Left lung (tissue), 10 donors: Measurements from ENCODE around the gene PEAR1. TPM values are rescaled to one million over a fixed set of nuclear protein-coding genes. Genes with fewer than 3 reads are reported as not detected.

Source experiments
- ATAC-seq: fragments of 200-7000 bp; cut with Tn5 transposase; one replicate; pipeline ENCODE4 v1.9.1; 2020; ENCODE audit warnings: moderate library complexity
- DNase-seq, 4 donors: peaks; one replicate each; pipeline ENCODE4 v3.0.0-alpha.2; 2013 to 2020
- H3K27ac ChIP-seq, 2 donors: fragments of 200-600 bp; sonication (generic) in 1 of 2; one replicate each; pipeline versions ENCODE4 v1.5.0 to v1.8.0; 2020 to 2021
- H3K27me3 ChIP-seq, 2 donors: fragments of 200-600 bp; sonication (generic) in 1 of 2; one replicate each; pipeline versions ENCODE4 v1.5.0 to v1.8.0; 2020 to 2021
- H3K36me3 ChIP-seq, 2 donors: fragments of 200-600 bp; sonication (generic) in 1 of 2; one replicate each; pipeline versions ENCODE4 v1.5.0 to v1.8.0; 2020 to 2021
- H3K4me1 ChIP-seq, 2 donors: fragments of 200-600 bp; one replicate each; pipeline ENCODE4 v1.8.0; 2021
- H3K4me3 ChIP-seq, 2 donors: fragments of 200-600 bp; sonication (generic) in 1 of 2; one replicate each; pipeline versions ENCODE4 v1.5.0 to v1.8.0; 2020 to 2021; ENCODE audit warnings: mild to moderate bottlenecking in 1 of 2
- H3K9me3 ChIP-seq, 2 donors: fragments of 200-600 bp; sonication (generic) in 1 of 2; one replicate each; pipeline versions ENCODE4 v1.5.0 to v1.8.0; 2020 to 2021
- intact Hi-C, 2 donors: fragments of 100-400 bp; cut with DNase I; formaldehyde crosslinking; loops; one replicate each; pipeline versions ENCODE4 v1.11.2 to v1.14.2; 2022
- polyA plus RNA-seq, 6 donors: library from polyadenylated mRNA; unstranded; fragments of 120-200 nt; gene quantifications; one replicate each; pipeline ENCODE4 v1.2.1, GENCODE V29; 2013; ENCODE audit not compliant: insufficient read length in 6 of 6
- total RNA-seq, 2 donors: library from RNA; stranded (reverse); fragmentation: NEBNext Ultra II Directional; extraction: Animal tissue kit (Norgen Biotek cat#: 25700); gene quantifications; one replicate each; pipeline ENCODE4 v1.2.1, GENCODE V29; 2021
- TF ChIP-seq, protein P1 (sequence below), 2 donors: fragments of 200-600 bp; sonication (generic) in 1 of 2; IDR thresholded peaks; one replicate each; pipeline versions ENCODE4 v1.5.0 to v1.8.0; 2021; ENCODE audit warnings: antibody characterized with exemption in 2 of 2
- donor health status: DM: no; HTN: yes; CAD: no.
- donor health status: DM: no; HTN: no; CAD: no.

Gene PEAR1
- total and polyA plus RNA-seq, 8 donors = 10.6 to 30.1 (median 28.3) TPM

DNA sequence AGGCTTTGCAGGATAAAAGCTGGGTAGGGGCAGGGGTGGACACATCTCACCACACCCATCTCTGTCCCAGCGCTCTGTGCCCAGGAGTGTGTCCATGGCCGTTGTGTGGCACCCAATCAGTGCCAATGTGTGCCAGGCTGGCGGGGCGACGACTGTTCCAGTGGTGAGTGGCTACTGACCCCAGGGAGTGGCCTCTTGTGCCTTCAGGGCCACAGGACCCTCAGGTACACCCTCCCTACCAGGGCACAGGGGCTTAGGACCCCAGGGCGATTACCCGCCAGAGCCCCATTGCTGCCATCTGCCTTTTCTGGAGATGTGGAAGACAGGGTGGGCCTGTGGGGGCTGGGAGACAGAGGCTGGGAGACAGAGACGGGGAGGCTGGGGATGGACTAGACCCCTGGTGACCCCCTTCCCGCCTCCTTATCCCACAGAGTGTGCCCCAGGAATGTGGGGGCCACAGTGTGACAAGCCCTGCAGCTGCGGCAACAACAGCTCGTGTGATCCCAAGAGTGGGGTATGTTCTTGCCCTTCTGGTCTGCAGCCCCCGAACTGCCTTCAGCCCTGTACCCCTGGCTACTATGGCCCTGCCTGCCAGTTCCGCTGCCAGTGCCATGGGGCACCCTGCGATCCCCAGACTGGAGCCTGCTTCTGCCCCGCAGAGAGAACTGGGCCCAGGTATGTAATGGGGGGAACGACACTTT lies 12.8 kb downstream of the PEAR1 start:
- peak in 1 of 4 donors; percentile 39 for DNase-seq
- Histone ChIP-seq H3K36me3 (no peaks in the 10 kb centered on the region), H3K27ac (no peak overlapping the region), H3K27me3 (peaks cover 0 to 28% of the 10 kb centered on the region in 2 donors), H3K4me1 (peaks cover 4 to 13% of the 10 kb centered on the region in 2 donors), H3K4me3 (no peak overlapping the region), H3K9me3 (no peaks in the 10 kb centered on the region)
- intact Hi-C loops = no loop called here
- TF ChIP-seq, protein P1, sequence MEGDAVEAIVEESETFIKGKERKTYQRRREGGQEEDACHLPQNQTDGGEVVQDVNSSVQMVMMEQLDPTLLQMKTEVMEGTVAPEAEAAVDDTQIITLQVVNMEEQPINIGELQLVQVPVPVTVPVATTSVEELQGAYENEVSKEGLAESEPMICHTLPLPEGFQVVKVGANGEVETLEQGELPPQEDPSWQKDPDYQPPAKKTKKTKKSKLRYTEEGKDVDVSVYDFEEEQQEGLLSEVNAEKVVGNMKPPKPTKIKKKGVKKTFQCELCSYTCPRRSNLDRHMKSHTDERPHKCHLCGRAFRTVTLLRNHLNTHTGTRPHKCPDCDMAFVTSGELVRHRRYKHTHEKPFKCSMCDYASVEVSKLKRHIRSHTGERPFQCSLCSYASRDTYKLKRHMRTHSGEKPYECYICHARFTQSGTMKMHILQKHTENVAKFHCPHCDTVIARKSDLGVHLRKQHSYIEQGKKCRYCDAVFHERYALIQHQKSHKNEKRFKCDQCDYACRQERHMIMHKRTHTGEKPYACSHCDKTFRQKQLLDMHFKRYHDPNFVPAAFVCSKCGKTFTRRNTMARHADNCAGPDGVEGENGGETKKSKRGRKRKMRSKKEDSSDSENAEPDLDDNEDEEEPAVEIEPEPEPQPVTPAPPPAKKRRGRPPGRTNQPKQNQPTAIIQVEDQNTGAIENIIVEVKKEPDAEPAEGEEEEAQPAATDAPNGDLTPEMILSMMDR (IDR thresholded peaks at IDR 0.05) = no peak
- ATAC-seq = no peak

- Histone ChIP-seq H3K27ac (no peak overlapping the region), H3K4me1 (peaks cover 4 to 11% of the 10 kb centered on the region in 2 donors), H3K9me3 (no peaks in the 10 kb centered on the region), H3K4me3 (no peak overlapping the region), H3K27me3 (peaks cover 0 to 28% of the 10 kb centered on the region in 2 donors), H3K36me3 (peaks cover 0 to 5% of the 10 kb centered on the region in 2 donors)
- ATAC-seq = no peak
- peak in 1 of 4 donors; percentile 76 for DNase-seq
- intact Hi-C loops = no loop called here
- TF ChIP-seq, protein P1 (IDR thresholded peaks at IDR 0.05) = no peak
These were observed 15.0 kb downstream of the PEAR1 start for GRCh38 chr1:156908541-156908940.

- H3K27ac ChIP-seq = no peak overlapping the region
- ATAC-seq (no peak), DNase-seq (no peak)
- TF ChIP-seq, protein P1 (IDR thresholded peaks at IDR 0.05) = no peak
- H3K27me3 ChIP-seq = peaks cover 0 to 28% of the 10 kb centered on the region in 2 donors
- intact Hi-C loops = no loop called here
- H3K9me3 ChIP-seq = no peaks in the 10 kb centered on the region
- peaks cover 4 to 11% of the 10 kb centered on the region in 2 donors for H3K4me1 ChIP-seq
- no peak overlapping the region for H3K4me3 ChIP-seq
- H3K36me3 ChIP-seq = peaks cover 0 to 6% of the 10 kb centered on the region in 2 donors
These were observed 15.4 kb downstream of the PEAR1 start for GRCh38 chr1:156908955-156909354.

- TF ChIP-seq, protein P1 (IDR thresholded peaks at IDR 0.05) = no peak
- Histone ChIP-seq H3K36me3 (peaks cover 0 to 7% of the 10 kb centered on the region in 2 donors), H3K27me3 (peaks cover 0 to 28% of the 10 kb centered on the region in 2 donors), H3K27ac (no peak overlapping the region), H3K4me3 (no peak overlapping the region), H3K4me1 (peaks cover 4 to 11% of the 10 kb centered on the region in 2 donors), H3K9me3 (no peaks in the 10 kb centered on the region)
- DNase-seq (peak in 1 of 4 donors; percentile 60), ATAC-seq (no peak)
- intact Hi-C loops = no loop called here
These were observed 16.2 kb downstream of the PEAR1 start for GRCh38 chr1:156909671-156910070.

DNA sequence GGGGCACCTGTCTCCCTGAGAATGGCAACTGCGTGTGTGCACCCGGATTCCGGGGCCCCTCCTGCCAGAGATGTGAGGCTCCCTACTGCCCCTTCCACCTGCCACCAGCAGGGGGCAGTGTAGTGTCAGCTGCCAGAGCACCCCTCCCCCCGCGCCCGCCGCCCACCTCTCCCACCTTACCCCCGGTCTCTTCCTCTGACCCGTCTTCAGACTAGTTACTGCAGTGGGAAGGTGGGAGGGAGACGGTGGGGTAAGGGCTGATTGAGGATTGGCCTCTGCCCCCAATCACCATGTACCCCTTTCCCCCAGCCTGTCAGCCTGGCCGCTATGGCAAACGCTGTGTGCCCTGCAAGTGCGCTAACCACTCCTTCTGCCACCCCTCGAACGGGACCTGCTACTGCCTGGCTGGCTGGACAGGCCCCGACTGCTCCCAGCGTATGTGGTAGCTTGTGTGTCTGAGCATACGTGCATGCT lies 16.8 kb downstream of the PEAR1 start:
- DNase-seq (peak in 1 of 4 donors; percentile 85), ATAC-seq (peak; percentile 56)
- TF ChIP-seq, protein P1 (IDR thresholded peaks at IDR 0.05) = peak; percentile 65 to 88
- H3K9me3 ChIP-seq = no peaks in the 10 kb centered on the region
- peaks cover 0 to 14% of the 10 kb centered on the region in 2 donors for H3K36me3 ChIP-seq
- H3K27ac ChIP-seq = no peak overlapping the region
- intact Hi-C loops = no loop called here
- no peak overlapping the region for H3K4me3 ChIP-seq
- H3K4me1 ChIP-seq = peaks cover 4 to 11% of the 10 kb centered on the region in 2 donors
- H3K27me3 ChIP-seq = peaks cover 0 to 28% of the 10 kb centered on the region in 2 donors
